ENCODE measurements around the gene EMC8.

Gene EMC8

GRCh38 chr16:85763616-85764015 is 35.7 kb downstream of the EMC8 start:
- TF ChIP-seq, protein P1, sequence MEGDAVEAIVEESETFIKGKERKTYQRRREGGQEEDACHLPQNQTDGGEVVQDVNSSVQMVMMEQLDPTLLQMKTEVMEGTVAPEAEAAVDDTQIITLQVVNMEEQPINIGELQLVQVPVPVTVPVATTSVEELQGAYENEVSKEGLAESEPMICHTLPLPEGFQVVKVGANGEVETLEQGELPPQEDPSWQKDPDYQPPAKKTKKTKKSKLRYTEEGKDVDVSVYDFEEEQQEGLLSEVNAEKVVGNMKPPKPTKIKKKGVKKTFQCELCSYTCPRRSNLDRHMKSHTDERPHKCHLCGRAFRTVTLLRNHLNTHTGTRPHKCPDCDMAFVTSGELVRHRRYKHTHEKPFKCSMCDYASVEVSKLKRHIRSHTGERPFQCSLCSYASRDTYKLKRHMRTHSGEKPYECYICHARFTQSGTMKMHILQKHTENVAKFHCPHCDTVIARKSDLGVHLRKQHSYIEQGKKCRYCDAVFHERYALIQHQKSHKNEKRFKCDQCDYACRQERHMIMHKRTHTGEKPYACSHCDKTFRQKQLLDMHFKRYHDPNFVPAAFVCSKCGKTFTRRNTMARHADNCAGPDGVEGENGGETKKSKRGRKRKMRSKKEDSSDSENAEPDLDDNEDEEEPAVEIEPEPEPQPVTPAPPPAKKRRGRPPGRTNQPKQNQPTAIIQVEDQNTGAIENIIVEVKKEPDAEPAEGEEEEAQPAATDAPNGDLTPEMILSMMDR (IDR thresholded peaks at IDR 0.05; ENCODE audit: borderline replicate concordance, insufficient read depth, low read depth, low read length), result no peak
- no peak overlapping the region for H3K4me3 ChIP-seq (ENCODE audit: low read depth, low read length)

- no peak overlapping the region for H3K4me3 ChIP-seq (ENCODE audit: low read depth, low read length)
- TF ChIP-seq, protein P1 (IDR thresholded peaks at IDR 0.05; ENCODE audit: borderline replicate concordance, insufficient read depth, low read depth, low read length), result no peak
These were observed 36.4 kb downstream of the EMC8 start for GRCh38 chr16:85762970-85763369.

GRCh38 chr16:85761861-85762260 is 37.5 kb downstream of the EMC8 start:
- no peak overlapping the region for H3K4me3 ChIP-seq (ENCODE audit: low read depth, low read length)
- TF ChIP-seq, protein P1 (IDR thresholded peaks at IDR 0.05; ENCODE audit: borderline replicate concordance, insufficient read depth, low read depth, low read length), result no peak

GRCh38 chr16:85759631-85760419 is 39.5 kb downstream of the EMC8 start:
- H3K4me3 ChIP-seq (ENCODE audit: low read depth, low read length), result no peak overlapping the region
- TF ChIP-seq, protein P1 (IDR thresholded peaks at IDR 0.05; ENCODE audit: borderline replicate concordance, insufficient read depth, low read depth, low read length), result peak; percentile 87

GRCh38 chr16:85759136-85759535 is 40.2 kb downstream of the EMC8 start:
- no peak overlapping the region for H3K4me3 ChIP-seq (ENCODE audit: low read depth, low read length)
- TF ChIP-seq, protein P1 (IDR thresholded peaks at IDR 0.05; ENCODE audit: borderline replicate concordance, insufficient read depth, low read depth, low read length), result no peak

GRCh38 chr16:85757341-85757822 is 42.0 kb downstream of the EMC8 start:
- TF ChIP-seq, protein P1 (IDR thresholded peaks at IDR 0.05; ENCODE audit: borderline replicate concordance, insufficient read depth, low read depth, low read length), result no peak
- H3K4me3 ChIP-seq (ENCODE audit: low read depth, low read length), result no peak overlapping the region

Data from GM12875 (cell line).